ENCODE measurements around the gene VRK3.

Gene VRK3

DNA sequence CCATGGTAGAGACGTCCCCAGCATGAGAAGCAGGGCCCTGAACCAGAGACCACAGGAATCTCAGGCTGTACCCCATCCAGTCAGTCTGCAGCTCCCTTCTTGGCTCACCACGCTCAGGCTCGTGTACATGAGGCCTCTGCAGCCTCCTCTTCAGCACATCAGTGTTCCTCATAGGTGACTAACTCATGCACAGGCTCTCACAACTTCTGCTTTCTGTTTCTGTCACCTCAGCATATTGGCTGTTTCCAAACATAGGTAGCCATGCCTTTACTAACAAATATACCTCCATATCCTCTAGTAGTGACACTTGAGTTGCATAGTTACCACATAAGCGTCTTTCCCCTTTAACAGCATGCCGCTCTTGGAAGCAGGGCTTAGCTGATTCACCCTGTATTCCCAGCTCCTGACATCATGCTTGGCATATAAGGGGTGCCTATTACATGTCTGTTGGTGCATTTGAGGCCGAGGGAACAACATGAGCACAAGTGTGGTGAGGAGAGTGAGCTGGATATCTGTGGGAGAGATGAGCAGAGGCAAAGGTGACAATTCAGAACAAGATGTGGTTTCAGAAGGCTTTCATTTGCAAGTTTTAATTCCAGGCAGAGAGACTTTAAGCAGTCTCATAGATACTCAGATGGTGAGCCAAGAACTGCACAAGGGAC, 17.3 kb upstream of the VRK3 start:
- DNase-seq (ENCODE audit: low read depth, low spot score) = no peak
- peaks cover 42% of the 10 kb centered on the region for H3K9me3 ChIP-seq (ENCODE audit: low read depth, low read length)
- H3K9ac ChIP-seq (ENCODE audit: insufficient read length) = no peak overlapping the region
- no peak overlapping the region for H3K4me3 ChIP-seq
- H3K27ac ChIP-seq = no peak overlapping the region
- TF ChIP-seq EZH2 (IDR thresholded peaks at IDR 0.05) = no peak
- TF ChIP-seq POLR2AphosphoS5 (IDR thresholded peaks at IDR 0.05; ENCODE audit: borderline replicate concordance, low read depth, low read length) = no peak
- no peak for TF ChIP-seq FOXP2 (optimal IDR thresholded peaks at IDR 0.05; ENCODE audit: control extremely low read depth, extremely low read length, insufficient read depth)
- H3K36me3 ChIP-seq (ENCODE audit: insufficient read depth, low read length) = peaks cover 94% of the 10 kb centered on the region

DNA sequence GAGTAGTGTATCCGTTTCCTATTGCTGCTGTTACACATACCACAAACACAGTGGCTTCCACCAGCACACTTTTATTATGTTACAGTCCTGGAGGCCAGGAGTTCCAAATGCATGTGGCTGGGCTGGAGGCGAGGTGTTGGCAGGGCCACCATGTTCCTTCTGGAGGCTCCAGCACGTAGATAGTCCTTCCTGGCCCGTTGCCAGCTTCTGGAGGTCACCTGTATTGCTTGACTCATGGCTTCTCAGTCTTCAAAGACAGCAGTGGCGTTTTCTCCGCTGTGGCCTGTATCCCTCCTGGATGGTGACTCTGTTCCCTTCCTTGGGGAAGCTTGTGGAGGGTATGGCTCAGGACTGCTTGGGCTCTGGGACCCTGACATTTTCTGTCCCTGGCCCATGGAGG, 15.8 kb upstream of the VRK3 start:
- TF ChIP-seq FOXP2 (optimal IDR thresholded peaks at IDR 0.05; ENCODE audit: control extremely low read depth, extremely low read length, insufficient read depth) = no peak
- TF ChIP-seq POLR2AphosphoS5 (IDR thresholded peaks at IDR 0.05; ENCODE audit: borderline replicate concordance, low read depth, low read length) = no peak
- no peak for TF ChIP-seq EZH2 (IDR thresholded peaks at IDR 0.05)
- peaks cover 93% of the 10 kb centered on the region for H3K36me3 ChIP-seq (ENCODE audit: insufficient read depth, low read length)

DNA sequence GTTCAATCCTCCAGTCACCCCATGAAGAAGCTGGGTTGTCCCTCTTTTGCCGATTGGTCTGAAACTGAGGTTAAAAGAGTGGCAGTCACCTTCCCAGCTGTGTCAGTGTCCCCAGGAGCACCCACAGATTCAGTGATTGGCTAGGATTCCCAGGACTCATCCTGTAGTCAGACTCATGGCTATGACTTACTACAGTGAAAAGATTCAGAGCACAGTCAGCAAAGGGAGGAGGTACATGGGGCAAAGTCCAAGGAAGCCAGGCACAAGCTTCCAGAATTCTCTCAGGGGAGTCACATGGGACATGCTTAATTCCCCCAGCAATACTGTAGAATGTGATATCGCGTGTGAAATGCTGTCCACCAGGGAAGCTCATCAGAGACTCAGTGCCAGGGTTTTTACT, 14.8 kb upstream of the VRK3 start:
- H3K4me3 ChIP-seq = no peak overlapping the region
- H3K27ac ChIP-seq = no peak overlapping the region
- H3K9me3 ChIP-seq (ENCODE audit: low read depth, low read length) = peaks cover 17% of the 10 kb centered on the region
- DNase-seq (ENCODE audit: low read depth, low spot score) = no peak
- no peak overlapping the region for H3K9ac ChIP-seq (ENCODE audit: insufficient read length)
- peaks cover 93% of the 10 kb centered on the region for H3K36me3 ChIP-seq (ENCODE audit: insufficient read depth, low read length)
- TF ChIP-seq FOXP2 (optimal IDR thresholded peaks at IDR 0.05; ENCODE audit: control extremely low read depth, extremely low read length, insufficient read depth) (no peak), EZH2 (IDR thresholded peaks at IDR 0.05) (no peak), POLR2AphosphoS5 (IDR thresholded peaks at IDR 0.05; ENCODE audit: borderline replicate concordance, low read depth, low read length) (no peak)

More for the DNA sequence above, 15.8 kb upstream of the VRK3 start:
- Histone ChIP-seq H3K27ac (no peak overlapping the region), H3K9me3 (ENCODE audit: low read depth, low read length) (peaks cover 27% of the 10 kb centered on the region), H3K9ac (ENCODE audit: insufficient read length) (no peak overlapping the region), H3K4me3 (no peak overlapping the region)
- DNase-seq (ENCODE audit: low read depth, low spot score) = no peak

DNA sequence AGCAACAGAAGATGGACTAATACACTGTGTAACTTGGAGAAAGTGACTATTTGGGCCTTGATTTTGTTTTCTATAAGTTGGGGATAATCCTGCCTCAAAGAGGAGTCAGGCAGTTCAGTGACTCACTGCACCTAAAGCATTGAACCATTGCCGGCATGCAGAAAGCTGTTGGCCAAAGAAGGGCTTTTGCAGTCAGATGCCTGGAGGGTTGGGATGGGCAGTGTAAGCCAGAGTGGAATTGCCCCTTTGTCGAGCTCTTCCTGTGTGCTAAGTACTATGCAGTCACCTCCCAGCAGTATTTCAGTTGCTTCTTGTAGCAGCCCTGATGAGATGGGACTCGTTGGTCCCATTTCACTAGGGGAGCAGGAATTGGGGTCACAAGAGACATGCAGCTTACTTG, 11.7 kb upstream of the VRK3 start:
- no peak overlapping the region for H3K9ac ChIP-seq (ENCODE audit: insufficient read length)
- H3K9me3 ChIP-seq (ENCODE audit: low read depth, low read length) = no peaks in the 10 kb centered on the region; the same call in 1 of the 2 replicates
- no peak for TF ChIP-seq EZH2 (IDR thresholded peaks at IDR 0.05)
- TF ChIP-seq POLR2AphosphoS5 (IDR thresholded peaks at IDR 0.05; ENCODE audit: borderline replicate concordance, low read depth, low read length) = no peak
- H3K27ac ChIP-seq = no peak overlapping the region
- H3K4me3 ChIP-seq = no peak overlapping the region
- no peak for DNase-seq (ENCODE audit: low read depth, low spot score)
- H3K36me3 ChIP-seq (ENCODE audit: insufficient read depth, low read length) = peaks cover 94% of the 10 kb centered on the region

DNA sequence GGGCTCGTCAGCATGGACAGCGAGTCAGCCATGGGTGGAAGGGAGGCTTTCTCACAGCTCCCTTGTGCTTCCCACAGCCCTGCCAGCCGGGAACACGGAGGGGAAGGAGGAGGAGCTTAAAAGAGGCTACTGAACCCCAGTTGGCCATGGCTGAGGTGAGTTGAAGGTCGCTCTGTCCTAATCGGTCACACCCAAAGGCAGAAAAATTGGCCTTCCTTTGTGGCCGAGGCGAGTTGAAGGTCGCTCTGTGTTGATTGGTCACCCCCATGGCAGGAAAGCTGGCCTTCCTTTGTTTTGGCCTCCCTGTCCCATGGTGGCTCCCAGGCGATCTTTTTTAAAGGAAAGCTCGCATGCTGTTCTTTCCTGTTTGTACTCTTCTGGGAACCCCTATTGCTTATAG, 5.8 kb upstream of the VRK3 start:
- Histone ChIP-seq H3K27ac (no peak overlapping the region), H3K36me3 (ENCODE audit: insufficient read depth, low read length) (peaks cover 85% of the 10 kb centered on the region), H3K9me3 (ENCODE audit: low read depth, low read length) (no peaks in the 10 kb centered on the region), H3K4me3 (no peak overlapping the region), H3K9ac (ENCODE audit: insufficient read length) (no peak overlapping the region)
- no peak for DNase-seq (ENCODE audit: low read depth, low spot score)
- TF ChIP-seq POLR2AphosphoS5 (IDR thresholded peaks at IDR 0.05; ENCODE audit: borderline replicate concordance, low read depth, low read length) (no peak), EZH2 (IDR thresholded peaks at IDR 0.05) (no peak), FOXP2 (optimal IDR thresholded peaks at IDR 0.05; ENCODE audit: control extremely low read depth, extremely low read length, insufficient read depth) (no peak)

DNA sequence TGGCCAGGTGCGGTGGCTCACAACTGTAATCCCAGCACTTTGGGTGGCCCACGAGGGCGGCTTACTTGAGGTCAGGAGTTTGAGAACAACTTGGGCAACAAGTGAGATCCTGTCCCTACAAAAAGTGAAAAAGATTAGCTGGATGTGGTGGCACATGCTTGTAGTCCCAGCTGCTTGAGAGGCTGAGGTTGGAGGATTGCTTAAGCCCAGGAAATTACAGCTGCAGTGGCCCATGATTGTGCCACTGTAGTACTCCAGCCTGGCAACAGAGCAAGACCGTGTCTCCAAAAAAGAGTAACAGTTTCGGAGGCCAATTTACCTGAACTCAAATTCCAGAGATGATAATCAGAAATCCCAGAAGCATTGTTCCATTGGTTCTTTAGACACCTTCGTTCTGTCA, 5.1 kb upstream of the VRK3 start:
- Histone ChIP-seq H3K4me3 (no peak overlapping the region), H3K9me3 (ENCODE audit: low read depth, low read length) (no peaks in the 10 kb centered on the region), H3K36me3 (ENCODE audit: insufficient read depth, low read length) (peaks cover 78% of the 10 kb centered on the region), H3K9ac (ENCODE audit: insufficient read length) (no peak overlapping the region), H3K27ac (no peak overlapping the region)
- TF ChIP-seq POLR2AphosphoS5 (IDR thresholded peaks at IDR 0.05; ENCODE audit: borderline replicate concordance, low read depth, low read length) (no peak), EZH2 (IDR thresholded peaks at IDR 0.05) (no peak), FOXP2 (optimal IDR thresholded peaks at IDR 0.05; ENCODE audit: control extremely low read depth, extremely low read length, insufficient read depth) (no peak)
- DNase-seq (ENCODE audit: low read depth, low spot score) = no peak

DNA sequence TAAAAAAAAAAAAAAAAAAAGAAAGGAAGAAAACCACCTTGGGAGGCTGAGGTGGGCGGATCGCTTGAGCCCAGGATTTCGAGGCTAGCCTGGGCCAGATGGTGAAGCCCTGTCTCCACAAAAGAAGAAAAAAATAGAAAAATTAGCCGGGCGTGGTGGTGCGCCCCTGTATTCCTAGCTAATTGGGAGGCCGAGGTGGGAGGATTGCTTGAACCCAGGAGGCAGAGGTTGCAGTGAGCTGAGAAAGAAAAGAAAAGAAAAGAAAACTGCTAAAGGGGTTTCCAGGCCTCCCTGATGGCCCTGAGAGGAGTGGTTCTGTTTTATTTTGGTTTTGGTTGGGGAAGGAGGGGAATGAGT, 1.4 kb upstream of the VRK3 start:
- Histone ChIP-seq H3K9me3 (ENCODE audit: low read depth, low read length) (no peaks in the 10 kb centered on the region), H3K9ac (ENCODE audit: insufficient read length) (no peak overlapping the region), H3K36me3 (ENCODE audit: insufficient read depth, low read length) (peaks cover 42% of the 10 kb centered on the region), H3K4me3 (peak overlapping the region; percentile 86), H3K27ac (no peak overlapping the region)
- no peak for DNase-seq (ENCODE audit: low read depth, low spot score)
- TF ChIP-seq EZH2 (IDR thresholded peaks at IDR 0.05) = no peak
- no peak for TF ChIP-seq POLR2AphosphoS5 (IDR thresholded peaks at IDR 0.05; ENCODE audit: borderline replicate concordance, low read depth, low read length)
- TF ChIP-seq FOXP2 (optimal IDR thresholded peaks at IDR 0.05; ENCODE audit: control extremely low read depth, extremely low read length, insufficient read depth) = no peak

DNA sequence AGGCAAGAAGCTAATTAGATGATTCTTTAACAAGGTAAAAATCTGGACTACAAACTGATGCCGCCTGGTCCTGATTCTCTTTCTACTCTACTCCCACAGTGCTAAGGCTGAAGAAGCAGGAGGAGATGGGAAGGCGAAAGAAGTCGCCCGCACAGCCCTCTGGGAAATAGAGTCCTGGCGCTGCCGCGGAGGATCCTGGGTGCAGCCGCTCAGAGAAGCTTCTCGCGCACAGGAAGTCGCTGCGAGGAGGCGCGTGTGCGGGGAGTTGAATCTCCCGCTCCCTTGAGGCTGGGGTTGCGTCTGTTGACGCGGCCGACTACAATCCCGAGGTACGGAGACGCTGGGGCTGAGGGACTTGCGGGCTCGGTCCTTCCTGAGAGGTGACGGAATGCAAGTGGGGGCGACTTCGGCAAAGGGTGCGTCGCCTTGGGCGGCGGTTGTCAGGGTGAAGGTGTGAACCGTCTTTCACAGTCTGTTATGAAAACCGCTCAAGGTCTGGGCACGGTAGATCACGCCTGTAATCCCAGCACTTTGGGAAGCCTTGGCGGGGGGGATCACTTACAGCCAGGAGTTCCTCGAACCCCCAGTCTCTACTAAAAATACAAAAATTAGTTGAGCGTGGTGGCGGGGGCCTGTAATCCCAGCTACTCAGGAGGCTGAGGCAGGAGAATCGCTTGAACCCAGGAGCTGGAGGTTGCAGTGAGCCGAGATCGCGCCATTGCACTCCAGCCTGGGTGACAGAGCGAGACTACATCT, 800 bp upstream of the VRK3 start, which contains the start of gene ZNF473:
Gene ZNF473 (plus strand): TSS at position 212 of the 756 bp plus-strand sequence. CDS start 5,078 bp downstream, outside the sequence.
- no peak for DNase-seq (ENCODE audit: low read depth, low spot score)
- Histone ChIP-seq H3K9me3 (ENCODE audit: low read depth, low read length) (no peaks in the 10 kb centered on the region), H3K4me3 (peak within 1 kb of the TSS; percentile 99), H3K27ac (peak within 1 kb of the TSS; percentile 58), H3K9ac (ENCODE audit: insufficient read length) (peak within 1 kb of the TSS; percentile 91), H3K36me3 (ENCODE audit: insufficient read depth, low read length) (peaks cover 36% of the 10 kb centered on the region)
- TF ChIP-seq POLR2AphosphoS5 (IDR thresholded peaks at IDR 0.05; ENCODE audit: borderline replicate concordance, low read depth, low read length) (peak; percentile 92), EZH2 (IDR thresholded peaks at IDR 0.05) (no peak), FOXP2 (optimal IDR thresholded peaks at IDR 0.05; ENCODE audit: control extremely low read depth, extremely low read length, insufficient read depth) (peak; percentile 90)
